Measurements from ENCODE around the gene CPT1B. TPM values are rescaled to one million over a fixed set of nuclear protein-coding genes. Genes with fewer than 3 reads are reported as not detected.

Gene CPT1B
- total RNA-seq, 4 donors from 2014 or later: 4.7 to 12.0 (median 6.8) TPM

- intact Hi-C loops (cut with DNase I; ENCODE audit: low total_unique reads): no loop called here
- 55 to 60% methylated on average over 22 of the region's 22 CpGs for WGBS, 2 donors
- DNase-seq (ENCODE audit: low spot score in 2 of 2): peak in 1 of 2 donors; percentile 85
Measured at GRCh38 chr22:50613291-50613981, 35.2 kb upstream of the CPT1B start.

GRCh38 chr22:50612528-50613221 lies 34.4 kb upstream of the CPT1B start:
- intact Hi-C loops (cut with DNase I; ENCODE audit: low total_unique reads): no loop called here
- 30 to 35% methylated on average over 24 to 31 of the region's 31 CpGs for WGBS, 2 donors
- no peak overlapping the region for H3K4me3 ChIP-seq (ENCODE audit: low read depth, poor library complexity, severe bottlenecking)
- DNase-seq (ENCODE audit: low spot score in 2 of 2): peak in 1 of 2 donors; percentile 81
- no peak for TF ChIP-seq POLR2A (IDR thresholded peaks at IDR 0.05)
- no peak for TF ChIP-seq CTCF (IDR thresholded peaks at IDR 0.05)

More at GRCh38 chr22:50613291-50613981, 35.2 kb upstream of the CPT1B start:
- H3K4me3 ChIP-seq (ENCODE audit: low read depth, poor library complexity, severe bottlenecking): no peak overlapping the region
- TF ChIP-seq POLR2A (IDR thresholded peaks at IDR 0.05) (no peak), CTCF (IDR thresholded peaks at IDR 0.05) (no peak)

GRCh38 chr22:50612168-50612527 lies 33.9 kb upstream of the CPT1B start:
- no peak overlapping the region for H3K4me3 ChIP-seq (ENCODE audit: low read depth, poor library complexity, severe bottlenecking)
- TF ChIP-seq CTCF (IDR thresholded peaks at IDR 0.05): no peak
- no peak for TF ChIP-seq POLR2A (IDR thresholded peaks at IDR 0.05)
- 42 to 56% methylated on average over 6 of the region's 6 CpGs for WGBS, 2 donors
- peak in 1 of 2 donors; percentile 37 for DNase-seq (ENCODE audit: low spot score in 2 of 2)
- intact Hi-C loops (cut with DNase I; ENCODE audit: low total_unique reads): no loop called here

- intact Hi-C loops (cut with DNase I; ENCODE audit: low total_unique reads): no loop called here
- TF ChIP-seq POLR2A (IDR thresholded peaks at IDR 0.05): no peak
- TF ChIP-seq CTCF (IDR thresholded peaks at IDR 0.05): no peak
- 89 to 90% methylated on average over 26 of the region's 26 CpGs for WGBS, 2 donors
- peak in 1 of 2 donors; percentile 68 for DNase-seq (ENCODE audit: low spot score in 2 of 2)
- H3K4me3 ChIP-seq (ENCODE audit: low read depth, poor library complexity, severe bottlenecking): no peak overlapping the region
Measured at GRCh38 chr22:50611341-50612060, 33.3 kb upstream of the CPT1B start.

- DNase-seq (ENCODE audit: low spot score in 2 of 2): peak in 1 of 2 donors; percentile 81
- 79 to 82% methylated on average over 11 to 17 of the region's 17 CpGs for WGBS, 2 donors
- intact Hi-C loops (cut with DNase I; ENCODE audit: low total_unique reads): no loop called here
- TF ChIP-seq POLR2A (IDR thresholded peaks at IDR 0.05) (no peak), CTCF (IDR thresholded peaks at IDR 0.05) (no peak)
- no peak overlapping the region for H3K4me3 ChIP-seq (ENCODE audit: low read depth, poor library complexity, severe bottlenecking)
Measured at GRCh38 chr22:50610581-50610980, 32.4 kb upstream of the CPT1B start.

All from lower leg skin (tissue), 4 donors.